Chondrocyte (in vitro differentiated cells): ENCODE measurements around the gene EPB41. TPM values are rescaled to one million over a fixed set of nuclear protein-coding genes. Genes with fewer than 3 reads are reported as not detected.
A peak's percentile ranks its signal among the peaks of the same experiment; 100 is the strongest.
"Not testable (repeated sequence)": the region's sequence is repeated elsewhere in the genome, so short reads cannot be mapped to it uniquely, and the experiment has no call there.

Experiments used
- DNase-seq: peaks from one replicate; pipeline ENCODE4 v3.0.0; 2021; ENCODE audit warnings: mixed read lengths, low spot score
- H3K27ac Mint-ChIP-seq: one replicate; pipeline ENCODE4 v1.8.0; 2021; ENCODE audit warnings: mild to moderate bottlenecking, moderate library complexity, mixed read lengths; ENCODE audit not compliant: unreplicated experiment
- H3K27me3 Mint-ChIP-seq: 2 replicates; pipeline ENCODE4 v1.8.0; 2021; ENCODE audit warnings: low read depth, mixed read lengths
- H3K36me3 Mint-ChIP-seq: 2 replicates; pipeline ENCODE4 v1.8.0; 2021; ENCODE audit warnings: low read depth, mixed read lengths
- H3K4me1 Mint-ChIP-seq: 2 replicates; pipeline ENCODE4 v1.8.0; 2021; ENCODE audit warnings: low read depth, mild to moderate bottlenecking, mixed read lengths
- H3K4me3 Mint-ChIP-seq: one replicate; pipeline ENCODE4 v1.8.0; 2021; ENCODE audit warnings: mild to moderate bottlenecking, moderate library complexity, mixed read lengths; ENCODE audit not compliant: unreplicated experiment
- H3K9me3 Mint-ChIP-seq: 2 replicates; pipeline ENCODE4 v1.8.0; 2021; ENCODE audit warnings: low read depth, mixed read lengths
- CTCF ChIP-seq: fragments of 200-600 bp; sonication (generic); IDR thresholded peaks from 2 replicates; pipeline ENCODE4 v1.5.0; 2021; ENCODE audit warnings: antibody characterized with exemption, mild to moderate bottlenecking, moderate library complexity
- total RNA-seq: library from RNA; stranded (reverse); gene quantifications from 3 replicates; pipeline ENCODE4 v1.2.1, GENCODE V29; 2021

Gene EPB41
- total RNA-seq, 1 donor from 2014 or later = 17.7 TPM

GRCh38 chr1:29142714-29143113, 228.3 kb downstream of the EPB41 start:
- H3K4me1 Mint-ChIP-seq = peaks cover 8% of the 10 kb centered on the region
- no peaks in the 10 kb centered on the region for H3K27me3 Mint-ChIP-seq
- no peak for DNase-seq
- peaks cover 24% of the 10 kb centered on the region for H3K36me3 Mint-ChIP-seq
- no peak for TF ChIP-seq CTCF
- no peak overlapping the region for H3K27ac Mint-ChIP-seq
- H3K9me3 Mint-ChIP-seq = no peaks in the 10 kb centered on the region
- H3K4me3 Mint-ChIP-seq = no peak overlapping the region

- Mint-ChIP-seq H3K4me1 (peaks cover 8% of the 10 kb centered on the region), H3K9me3 (no peaks in the 10 kb centered on the region), H3K27ac (no peak overlapping the region), H3K27me3 (no peaks in the 10 kb centered on the region), H3K36me3 (peaks cover 38% of the 10 kb centered on the region), H3K4me3 (no peak overlapping the region)
- TF ChIP-seq CTCF = no peak
- no peak for DNase-seq
These were observed 229.8 kb downstream of the EPB41 start for GRCh38 chr1:29144178-29144577.

- no peak overlapping the region for H3K4me3 Mint-ChIP-seq
- peaks cover 8% of the 10 kb centered on the region for H3K4me1 Mint-ChIP-seq
- no peak for DNase-seq
- H3K9me3 Mint-ChIP-seq = no peaks in the 10 kb centered on the region
- H3K36me3 Mint-ChIP-seq = peaks cover 54% of the 10 kb centered on the region
- peak overlapping the region; percentile 15 for H3K27ac Mint-ChIP-seq
- no peak for TF ChIP-seq CTCF
- no peaks in the 10 kb centered on the region for H3K27me3 Mint-ChIP-seq
These were observed 231.5 kb downstream of the EPB41 start for GRCh38 chr1:29145739-29146437.

GRCh38 chr1:29148656-29149491, 234.5 kb downstream of the EPB41 start:
- H3K36me3 Mint-ChIP-seq = peaks cover 62% of the 10 kb centered on the region
- H3K27me3 Mint-ChIP-seq = no peaks in the 10 kb centered on the region
- no peak for TF ChIP-seq CTCF
- H3K4me1 Mint-ChIP-seq = peaks cover 8% of the 10 kb centered on the region
- no peaks in the 10 kb centered on the region for H3K9me3 Mint-ChIP-seq
- H3K4me3 Mint-ChIP-seq = no peak overlapping the region
- peak; percentile 74 for DNase-seq
- H3K27ac Mint-ChIP-seq = no peak overlapping the region

GRCh38 chr1:29150346-29150745, 236.0 kb downstream of the EPB41 start:
- not testable (repeated sequence) for H3K9me3 Mint-ChIP-seq, H3K4me1 Mint-ChIP-seq, H3K27ac Mint-ChIP-seq, H3K27me3 Mint-ChIP-seq, H3K4me3 Mint-ChIP-seq
- H3K36me3 Mint-ChIP-seq = peaks cover 67% of the 10 kb centered on the region
- peak; percentile 24 for DNase-seq
